Measurements from ENCODE around the gene ADTRP. TPM values are rescaled to one million over a fixed set of nuclear protein-coding genes. Genes with fewer than 3 reads are reported as not detected.

Gene ADTRP
- polyA plus RNA-seq, 1 donor (not counting 4 experiments of a cell fraction or from before 2014, with no cell fraction given) = 16.7 TPM

- no peak overlapping the region for H3K4me3 ChIP-seq (ENCODE audit: control insufficient read depth in 2 of 3, extremely low read depth in 1 of 3, insufficient read depth in 2 of 3, low read depth in 1 of 3, low read length in 3 of 3)
- H3K4me2 ChIP-seq (ENCODE audit: control insufficient read depth, extremely low read depth, insufficient read depth, low read depth, low read length) = no peak overlapping the region
- no peaks in the 10 kb centered on the region for H3K79me2 ChIP-seq (ENCODE audit: control insufficient read depth, insufficient read depth, low read length)
- H3K27ac ChIP-seq (ENCODE audit: control insufficient read depth, insufficient read depth, low read length) = no peak overlapping the region
- no peaks in the 10 kb centered on the region for H4K20me1 ChIP-seq (ENCODE audit: control insufficient read depth, extremely low read depth, insufficient read depth, low read length)
- TF ChIP-seq, protein P1, sequence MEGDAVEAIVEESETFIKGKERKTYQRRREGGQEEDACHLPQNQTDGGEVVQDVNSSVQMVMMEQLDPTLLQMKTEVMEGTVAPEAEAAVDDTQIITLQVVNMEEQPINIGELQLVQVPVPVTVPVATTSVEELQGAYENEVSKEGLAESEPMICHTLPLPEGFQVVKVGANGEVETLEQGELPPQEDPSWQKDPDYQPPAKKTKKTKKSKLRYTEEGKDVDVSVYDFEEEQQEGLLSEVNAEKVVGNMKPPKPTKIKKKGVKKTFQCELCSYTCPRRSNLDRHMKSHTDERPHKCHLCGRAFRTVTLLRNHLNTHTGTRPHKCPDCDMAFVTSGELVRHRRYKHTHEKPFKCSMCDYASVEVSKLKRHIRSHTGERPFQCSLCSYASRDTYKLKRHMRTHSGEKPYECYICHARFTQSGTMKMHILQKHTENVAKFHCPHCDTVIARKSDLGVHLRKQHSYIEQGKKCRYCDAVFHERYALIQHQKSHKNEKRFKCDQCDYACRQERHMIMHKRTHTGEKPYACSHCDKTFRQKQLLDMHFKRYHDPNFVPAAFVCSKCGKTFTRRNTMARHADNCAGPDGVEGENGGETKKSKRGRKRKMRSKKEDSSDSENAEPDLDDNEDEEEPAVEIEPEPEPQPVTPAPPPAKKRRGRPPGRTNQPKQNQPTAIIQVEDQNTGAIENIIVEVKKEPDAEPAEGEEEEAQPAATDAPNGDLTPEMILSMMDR (optimal IDR thresholded peaks at IDR 0.05 in 1 of 3, IDR thresholded peaks at IDR 0.05 in 1 of 3, conservative IDR thresholded peaks at IDR 0.05 in 1 of 3; ENCODE audit: extremely low read depth in 1 of 3, insufficient read depth in 2 of 3, low read length in 3 of 3) = no peak
- no peak for TF ChIP-seq EZH2 (IDR thresholded peaks at IDR 0.05; ENCODE audit: low read length)
- no peak overlapping the region for H2AFZ ChIP-seq (ENCODE audit: control insufficient read depth, low read length)
- no peak overlapping the region for H3K9ac ChIP-seq (ENCODE audit: control insufficient read depth, extremely low read depth, insufficient read depth, low read length)
- no peaks in the 10 kb centered on the region for H3K9me1 ChIP-seq (ENCODE audit: control insufficient read depth, extremely low read depth, insufficient read depth, low read length)
- H3K36me3 ChIP-seq (ENCODE audit: control insufficient read depth in 2 of 2, extremely low read depth in 1 of 2, insufficient read depth in 2 of 2, low read length in 2 of 2) = no peaks in the 10 kb centered on the region
- dilution Hi-C loops (cut with MboI; ENCODE audit: extremely low pct_ligation_motif_present, low sequenced_read_pairs) = no loop called here
- no peak for DNase-seq (ENCODE audit: low read depth, low spot score)
- no peaks in the 10 kb centered on the region for H3K9me3 ChIP-seq (ENCODE audit: control insufficient read depth, low read depth, low read length)
- H3K4me1 ChIP-seq (ENCODE audit: control insufficient read depth, extremely low read depth, insufficient read depth, low read length) = peaks cover 20% of the 10 kb centered on the region
- no peak for FAIRE-seq
- H3K27me3 ChIP-seq (ENCODE audit: control insufficient read depth, extremely low read depth, insufficient read depth, low read length) = no peaks in the 10 kb centered on the region
Measured at GRCh38 chr6:11819486-11819885, 40.9 kb upstream of the ADTRP start.

DNA sequence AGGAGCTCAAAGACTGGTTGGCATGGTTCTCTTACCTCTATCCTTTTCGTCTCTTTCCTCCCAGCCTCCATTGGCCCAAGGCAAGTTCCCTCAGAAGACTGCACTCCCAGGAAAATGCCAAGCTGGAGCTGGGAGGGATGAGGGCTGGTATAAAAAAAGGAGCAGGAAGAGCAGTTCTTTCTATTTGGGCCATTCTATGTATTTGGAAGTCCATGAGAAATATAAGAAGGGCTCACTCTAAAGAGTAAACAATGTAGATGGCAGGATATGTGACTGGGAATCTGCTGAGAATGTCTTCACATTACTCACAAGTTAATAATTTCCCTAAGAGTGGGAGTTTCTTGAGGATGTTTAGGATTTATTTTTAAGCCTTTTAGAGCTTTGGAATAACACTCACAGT, 36.6 kb upstream of the ADTRP start:
- peak overlapping the region; percentile 93 for H2AFZ ChIP-seq (ENCODE audit: control insufficient read depth, low read length)
- peak overlapping the region; percentile 15 for H3K9ac ChIP-seq (ENCODE audit: control insufficient read depth, extremely low read depth, insufficient read depth, low read length)
- H3K9me3 ChIP-seq (ENCODE audit: control insufficient read depth, low read depth, low read length) = no peaks in the 10 kb centered on the region

More for the DNA sequence above, 36.6 kb upstream of the ADTRP start:
- no peak for TF ChIP-seq EZH2 (IDR thresholded peaks at IDR 0.05; ENCODE audit: low read length)
- TF ChIP-seq, protein P1 (optimal IDR thresholded peaks at IDR 0.05 in 1 of 3, IDR thresholded peaks at IDR 0.05 in 1 of 3, conservative IDR thresholded peaks at IDR 0.05 in 1 of 3; ENCODE audit: extremely low read depth in 1 of 3, insufficient read depth in 2 of 3, low read length in 3 of 3) = no peak
- dilution Hi-C loops (cut with MboI; ENCODE audit: extremely low pct_ligation_motif_present, low sequenced_read_pairs) = no loop called here
- H3K27ac ChIP-seq (ENCODE audit: control insufficient read depth, insufficient read depth, low read length) = peak overlapping the region; percentile 65
- H3K27me3 ChIP-seq (ENCODE audit: control insufficient read depth, extremely low read depth, insufficient read depth, low read length) = no peaks in the 10 kb centered on the region
- H3K4me1 ChIP-seq (ENCODE audit: control insufficient read depth, extremely low read depth, insufficient read depth, low read length) = peaks cover 22% of the 10 kb centered on the region
- H3K4me3 ChIP-seq (ENCODE audit: control insufficient read depth in 2 of 3, extremely low read depth in 1 of 3, insufficient read depth in 2 of 3, low read depth in 1 of 3, low read length in 3 of 3) = peak overlapping the region in 2 of 3 experiments; percentile 22 to 34
- no peaks in the 10 kb centered on the region for H3K9me1 ChIP-seq (ENCODE audit: control insufficient read depth, extremely low read depth, insufficient read depth, low read length)
- no peak for FAIRE-seq
- no peaks in the 10 kb centered on the region for H3K36me3 ChIP-seq (ENCODE audit: control insufficient read depth in 2 of 2, extremely low read depth in 1 of 2, insufficient read depth in 2 of 2, low read length in 2 of 2)
- H4K20me1 ChIP-seq (ENCODE audit: control insufficient read depth, extremely low read depth, insufficient read depth, low read length) = no peaks in the 10 kb centered on the region
- H3K79me2 ChIP-seq (ENCODE audit: control insufficient read depth, insufficient read depth, low read length) = no peaks in the 10 kb centered on the region
- peak overlapping the region; percentile 79 for H3K4me2 ChIP-seq (ENCODE audit: control insufficient read depth, extremely low read depth, insufficient read depth, low read depth, low read length)
- no peak for DNase-seq (ENCODE audit: low read depth, low spot score)
